Endothelial cell of umbilical vein (primary cell): ENCODE measurements around the gene PRDM2. TPM values are rescaled to one million over a fixed set of nuclear protein-coding genes. Genes with fewer than 3 reads are reported as not detected.

Source experiments
- BruUV-seq: library from RNA; stranded (reverse); fragments of 400-500 nt; replicated peaks from 2 replicates; lab custom pipeline; 2021; lab: Mats Ljungman, UMichigan
- CTCF ChIA-PET: fragments of 300-600, 350-600 bp; sonication (Branson Sonifier 250); formaldehyde crosslinking; loops from one replicate; lab custom pipeline; 2021; ENCODE audit warnings: antibody characterized with exemption, inconsistent platforms; lab: Charles Lee
- POLR2A ChIA-PET: fragments of 300-600, 350-600 bp; sonication (Branson Sonifier 250); formaldehyde crosslinking; loops from one replicate; lab custom pipeline; 2021; ENCODE audit warnings: antibody characterized with exemption, inconsistent platforms; lab: Charles Lee
- DNase-seq: peaks from one replicate; pipeline ENCODE4 v3.0.0-alpha.2; 2011; ENCODE audit warnings: low read depth, low spot score
- FAIRE-seq: peaks from 2 replicates; lab custom pipeline; 2011; peaks lifted over from hg19 to GRCh38; lab: Jason Lieb, UNC
- H2AFZ ChIP-seq: 2 replicates; pipeline ENCODE4 v1.6.0; 2012; ENCODE audit warnings: low read depth, low read length, control low read depth, inconsistent platforms
- H3K27ac ChIP-seq: 2 replicates; pipeline ENCODE4 v1.5.1; 2011; ENCODE audit warnings: low read depth, mild to moderate bottlenecking, control low read depth, low read length, moderate library complexity; ENCODE audit not compliant: insufficient read depth
- H3K27me3 ChIP-seq, 2 experiments: 2 replicates each; pipeline versions ENCODE4 v1.6.0 to v1.6.1; 2011; ENCODE audit warnings: low read length in 2 of 2, mixed read lengths in 1 of 2; ENCODE audit not compliant: control insufficient read depth in 2 of 2, insufficient read depth in 2 of 2
- H3K36me3 ChIP-seq, 2 experiments: 2 replicates in 1 of 2; 3 replicates in 1 of 2; pipeline ENCODE4 v1.5.1; 2011; ENCODE audit warnings: low read length in 2 of 2, mild to moderate bottlenecking in 1 of 2, moderate library complexity in 1 of 2; ENCODE audit not compliant: control insufficient read depth in 2 of 2, insufficient read depth in 2 of 2; ENCODE audit errors: extremely low read depth in 1 of 2
- H3K4me1 ChIP-seq: 3 replicates; pipeline ENCODE4 v1.5.1; 2011; ENCODE audit warnings: mild to moderate bottlenecking, low read length; ENCODE audit not compliant: control insufficient read depth, insufficient read depth; ENCODE audit errors: extremely low read depth
- H3K4me2 ChIP-seq: 2 replicates; pipeline ENCODE4 v1.6.1; 2011; ENCODE audit warnings: low read length, control low read depth, mixed read lengths; ENCODE audit not compliant: insufficient read depth
- H3K4me3 ChIP-seq, 3 experiments: fragments of 200-600 bp in 1 of 3; sonication (generic), shearing (Covaris generic) in 1 of 3; replicated peaks in 1 of 3; 2 replicates each; pipeline ENCODE4 v1.5.1; 2011 to 2016; ENCODE audit warnings: control low read depth in 3 of 3, low read length in 3 of 3, mild to moderate bottlenecking in 2 of 3, inconsistent platforms in 1 of 3, low read depth in 1 of 3, moderate library complexity in 1 of 3; ENCODE audit not compliant: insufficient read depth in 1 of 3
- H3K79me2 ChIP-seq: 2 replicates; pipeline ENCODE4 v1.6.0; 2012; ENCODE audit warnings: low read length, inconsistent platforms; ENCODE audit not compliant: control insufficient read depth, insufficient read depth
- H3K9ac ChIP-seq: replicated peaks from 2 replicates; pipeline ENCODE3; 2011; ENCODE audit warnings: low read length, control low read depth; ENCODE audit not compliant: insufficient read depth; ENCODE audit errors: extremely low read depth
- H3K9me1 ChIP-seq: replicated peaks from 3 replicates; pipeline ENCODE4 v1.6.0; 2011; ENCODE audit warnings: mild to moderate bottlenecking, low read length; ENCODE audit not compliant: control insufficient read depth, insufficient read depth; ENCODE audit errors: extremely low read depth
- H3K9me3 ChIP-seq: replicated peaks from 2 replicates; pipeline ENCODE4 v1.5.1; 2012; ENCODE audit warnings: low read length, inconsistent platforms; ENCODE audit not compliant: control insufficient read depth, insufficient read depth
- H4K20me1 ChIP-seq: replicated peaks from 2 replicates; pipeline ENCODE3; 2011; ENCODE audit warnings: mild to moderate bottlenecking, low read length; ENCODE audit not compliant: control insufficient read depth, insufficient read depth; ENCODE audit errors: extremely low read depth
- EZH2 ChIP-seq: IDR thresholded peaks from 2 replicates; pipeline ENCODE4 v1.6.1; 2012; ENCODE audit warnings: borderline replicate concordance, low read depth, mild to moderate bottlenecking, moderate library complexity, low read length, inconsistent platforms; ENCODE audit not compliant: severe bottlenecking
- FOS ChIP-seq: IDR thresholded peaks from 2 replicates; pipeline ENCODE4 v1.6.1; 2011; ENCODE audit warnings: mild to moderate bottlenecking, low read length, moderate library complexity, borderline replicate concordance; ENCODE audit not compliant: insufficient read depth
- GATA2 ChIP-seq: IDR thresholded peaks from 2 replicates; pipeline ENCODE4 v1.7.0; 2011; ENCODE audit warnings: low read depth, mild to moderate bottlenecking, moderate library complexity, mixed read lengths, low read length; ENCODE audit not compliant: insufficient read length, insufficient read depth
- JUN ChIP-seq: IDR thresholded peaks from 2 replicates; pipeline ENCODE4 v1.6.1; 2011; ENCODE audit warnings: borderline replicate concordance, low read depth; ENCODE audit not compliant: insufficient read length, insufficient read depth
- MYC ChIP-seq: IDR thresholded peaks from one replicate; pipeline ENCODE4 v1.6.1; 2011; ENCODE audit warnings: mild to moderate bottlenecking, low read depth, low read length
- POLR2A ChIP-seq: IDR thresholded peaks from 2 replicates; pipeline ENCODE4 v1.6.1; 2012; ENCODE audit warnings: low read depth, mild to moderate bottlenecking, control low read depth, low read length
- POLR2AphosphoS5 ChIP-seq: IDR thresholded peaks from 2 replicates; pipeline ENCODE4 v1.6.1; 2012; ENCODE audit warnings: low read depth, mild to moderate bottlenecking, control low read depth, low read length, moderate library complexity; ENCODE audit not compliant: insufficient read depth
- dilution Hi-C: fragments of 300-500 bp; cut with MboI; formaldehyde crosslinking; loops from one replicate; pipeline ENCODE4 v1.15.0; 2019; ENCODE audit warnings: low sequenced_read_pairs; ENCODE audit not compliant: extremely low pct_ligation_motif_present
- intact Hi-C: fragments of 100-400 bp; cut with micrococcal nuclease; formaldehyde crosslinking; loops from one replicate; pipeline ENCODE4 v1.10.0; 2022
- polyA plus RNA-seq, 4 experiments: library from polyadenylated mRNA; depleted of rRNA in 3 of 4; stranded (reverse) in 3 of 4; unstranded in 1 of 4; fragments of >200 nt; gene quantifications; 2 replicates each; pipeline versions ENCODE4 v1.2.1 to v1.2.3, GENCODE V29; 2011 to 2012; ENCODE audit warnings: missing spikeins in 1 of 4
- total RNA-seq: library from RNA; stranded (reverse); gene quantifications from 2 replicates; pipeline ENCODE4 v1.2.3, GENCODE V29; 2021
- TF ChIP-seq, protein P1 (sequence below): IDR thresholded peaks from 2 replicates; pipeline ENCODE4 v1.6.1; 2011; ENCODE audit not compliant: insufficient read depth, insufficient read length
- TF ChIP-seq, protein P2 (sequence below), 2 donors: IDR thresholded peaks; 1 replicate in 1 of 2; 2 replicates in 1 of 2; pipeline ENCODE4 v1.5.1; 2011; ENCODE audit warnings: low read length in 2 of 2, mild to moderate bottlenecking in 2 of 2, moderate library complexity in 2 of 2, control low read depth in 1 of 2, inconsistent platforms in 1 of 2, low read depth in 1 of 2; ENCODE audit not compliant: insufficient read depth in 1 of 2; ENCODE audit errors: extremely low read depth in 1 of 2

Gene PRDM2
- total and polyA plus RNA-seq, 2 donors (not counting 3 experiments of a cell fraction or from before 2014, with no cell fraction given): 11.3 to 35.7 TPM

DNA sequence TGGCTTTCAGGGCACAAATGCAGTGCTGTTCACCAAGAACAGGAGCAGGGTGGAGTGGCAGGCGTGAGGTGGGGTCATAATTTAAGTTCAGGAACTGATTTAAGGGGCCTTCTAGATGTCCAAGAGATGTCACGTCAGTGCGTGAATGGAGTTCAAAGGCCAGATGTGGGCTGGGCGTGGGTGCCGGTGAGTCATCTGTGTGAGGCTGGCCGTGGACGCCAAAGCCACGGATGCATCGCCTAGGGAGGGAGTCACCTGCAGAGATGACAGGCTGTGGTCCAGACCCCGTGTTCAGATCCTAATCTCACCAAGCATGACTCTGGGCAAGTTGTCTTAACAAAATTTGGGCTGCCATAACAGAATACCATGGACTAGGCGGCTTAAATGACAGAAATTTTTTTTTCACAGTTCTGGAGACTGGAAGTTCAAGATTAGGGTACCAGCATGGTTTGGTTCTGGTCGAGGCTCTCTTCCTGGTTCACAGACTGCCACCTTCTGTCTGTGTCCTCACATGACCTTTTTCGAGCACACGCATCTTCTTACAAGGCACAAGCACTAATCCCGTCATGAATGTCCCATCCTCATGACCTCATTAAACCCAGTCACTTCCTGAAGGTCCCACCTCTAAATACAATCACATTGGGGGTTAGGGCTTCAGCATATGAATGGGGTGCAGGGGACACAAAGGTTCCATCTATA, 109.6 kb downstream of the PRDM2 start:
- Histone ChIP-seq H3K9me3 (no peaks in the 10 kb centered on the region), H3K4me1 (no peaks in the 10 kb centered on the region), H3K27ac (no peak overlapping the region), H3K79me2 (no peaks in the 10 kb centered on the region), H2AFZ (no peak overlapping the region), H4K20me1 (no peaks in the 10 kb centered on the region), H3K36me3 (no peaks in the 10 kb centered on the region), H3K4me2 (no peak overlapping the region), H3K9me1 (no peaks in the 10 kb centered on the region), H3K27me3 (no peaks in the 10 kb centered on the region), H3K4me3 (no peak overlapping the region), H3K9ac (no peak overlapping the region)
- POLR2A ChIA-PET: no interaction called here
- BruUV-seq: no TSS peak
- CTCF ChIA-PET: interaction anchor here (0.8 kb wide), 1 partner anchor 142 kb away, joined by 3 read pairs; no protein-coding TSS in a partner anchor
- FAIRE-seq (no peak), DNase-seq (no peak)
- intact Hi-C loops (loop anchor here (5.0 kb wide), 1 partner anchor 1238 kb away; no protein-coding TSS in a partner anchor), dilution Hi-C loops (no loop called here)
- TF ChIP-seq POLR2A (no peak), FOS (no peak), GATA2 (no peak), MYC (no peak), EZH2 (no peak), JUN (no peak), POLR2AphosphoS5 (no peak)
- TF ChIP-seq, protein P1, sequence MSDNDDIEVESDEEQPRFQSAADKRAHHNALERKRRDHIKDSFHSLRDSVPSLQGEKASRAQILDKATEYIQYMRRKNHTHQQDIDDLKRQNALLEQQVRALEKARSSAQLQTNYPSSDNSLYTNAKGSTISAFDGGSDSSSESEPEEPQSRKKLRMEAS: no peak
- TF ChIP-seq, protein P2, sequence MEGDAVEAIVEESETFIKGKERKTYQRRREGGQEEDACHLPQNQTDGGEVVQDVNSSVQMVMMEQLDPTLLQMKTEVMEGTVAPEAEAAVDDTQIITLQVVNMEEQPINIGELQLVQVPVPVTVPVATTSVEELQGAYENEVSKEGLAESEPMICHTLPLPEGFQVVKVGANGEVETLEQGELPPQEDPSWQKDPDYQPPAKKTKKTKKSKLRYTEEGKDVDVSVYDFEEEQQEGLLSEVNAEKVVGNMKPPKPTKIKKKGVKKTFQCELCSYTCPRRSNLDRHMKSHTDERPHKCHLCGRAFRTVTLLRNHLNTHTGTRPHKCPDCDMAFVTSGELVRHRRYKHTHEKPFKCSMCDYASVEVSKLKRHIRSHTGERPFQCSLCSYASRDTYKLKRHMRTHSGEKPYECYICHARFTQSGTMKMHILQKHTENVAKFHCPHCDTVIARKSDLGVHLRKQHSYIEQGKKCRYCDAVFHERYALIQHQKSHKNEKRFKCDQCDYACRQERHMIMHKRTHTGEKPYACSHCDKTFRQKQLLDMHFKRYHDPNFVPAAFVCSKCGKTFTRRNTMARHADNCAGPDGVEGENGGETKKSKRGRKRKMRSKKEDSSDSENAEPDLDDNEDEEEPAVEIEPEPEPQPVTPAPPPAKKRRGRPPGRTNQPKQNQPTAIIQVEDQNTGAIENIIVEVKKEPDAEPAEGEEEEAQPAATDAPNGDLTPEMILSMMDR (IDR thresholded peaks at IDR 0.05; ENCODE audit: extremely low read depth in 1 of 2, insufficient read depth in 1 of 2, low read depth in 1 of 2, low read length in 2 of 2): no peak
